PC-3 (cell line): ENCODE results near the gene MAD1L1.

Experiments
- CTCF ChIP-seq: fragments of 300-600 bp; sonication (generic); conservative IDR thresholded peaks from 2 replicates; pipeline ENCODE4 v1.5.1; 2017; ENCODE audit warnings: antibody characterized with exemption, low read depth, mild to moderate bottlenecking, low read length
- EZH2 ChIP-seq: fragments of 300-600 bp; sonication (generic); IDR thresholded peaks from one replicate; pipeline ENCODE4 v1.6.1; 2017; ENCODE audit warnings: antibody characterized with exemption, mild to moderate bottlenecking, low read length; ENCODE audit not compliant: unreplicated experiment
- EZH2phosphoT487 ChIP-seq: fragments of 300-600 bp; sonication (generic); IDR thresholded peaks from 2 replicates; pipeline ENCODE4 v1.6.1; 2018; ENCODE audit warnings: mild to moderate bottlenecking, antibody characterized with exemption, low read length, borderline replicate concordance

GRCh38 chr7:2080477-2080876 lies 152.3 kb downstream of the MAD1L1 start:
- TF ChIP-seq CTCF (no peak), EZH2 (no peak), EZH2phosphoT487 (no peak)
